Stomach (tissue), 4 donors: ENCODE measurements around the gene PHKB.

ENCODE experiments used
- CTCF ChIP-seq, 7 experiments: fragments of 450-650 bp in 4 of 7; fragments of 200-600 bp in 3 of 7; sonication (generic) in 3 of 7; IDR thresholded peaks; one replicate each; pipeline ENCODE4 v1.5.1; 2016 to 2019; ENCODE audit warnings: antibody characterized with exemption in 7 of 7, control low read depth in 2 of 7, mild to moderate bottlenecking in 1 of 7
- EP300 ChIP-seq: sonication (generic); formaldehyde crosslinking; IDR thresholded peaks from one replicate; pipeline ENCODE4 v1.6.1; 2017; ENCODE audit warnings: antibody characterized with exemption

GRCh38 chr16:47693226-47693625, 232.1 kb downstream of the PHKB start:
- TF ChIP-seq CTCF (IDR thresholded peaks at IDR 0.05) (no peak), EP300 (no peak)
